Activated T-cell treated with anti-CD3 and anti-CD28 coated beads, Interleukin-2, amount 50 U/mL, for 24 hours (primary cell): ENCODE results near the gene NME8.

Experiments
- DNase-seq: peaks from one replicate; pipeline ENCODE4 v3.0.0-alpha.2; 2020
- H3K27ac Mint-ChIP-seq: 2 replicates; pipeline ENCODE4 v1.8.0; 2020; ENCODE audit warnings: mild to moderate bottlenecking, mixed read lengths
- H3K27me3 Mint-ChIP-seq: 2 replicates; pipeline ENCODE4 v1.8.0; 2020; ENCODE audit warnings: mixed read lengths
- H3K36me3 Mint-ChIP-seq: 2 replicates; pipeline ENCODE4 v1.8.0; 2020; ENCODE audit warnings: low read depth, mixed read lengths
- H3K4me1 Mint-ChIP-seq: 2 replicates; pipeline ENCODE4 v1.8.0; 2020; ENCODE audit warnings: low read depth, mixed read lengths
- H3K4me3 Mint-ChIP-seq: 2 replicates; pipeline ENCODE4 v1.8.0; 2020; ENCODE audit warnings: mild to moderate bottlenecking, moderate library complexity, mixed read lengths
- H3K9me3 Mint-ChIP-seq: 2 replicates; pipeline ENCODE4 v1.8.0; 2020; ENCODE audit warnings: mixed read lengths

NME8 gene

GRCh38 chr7:37916673-37917660, 68.6 kb downstream of the NME8 start, which contains the start of gene SFRP4:
SFRP4 (minus strand) TSS chr7:37916817; CDS start chr7:37916537, 280 bp downstream.
- no peaks in the 10 kb centered on the region for H3K36me3 Mint-ChIP-seq
- peaks cover 80% of the 10 kb centered on the region for H3K27me3 Mint-ChIP-seq
- H3K4me3 Mint-ChIP-seq = peak within 1 kb of the TSS; percentile 30
- peaks cover 21% of the 10 kb centered on the region for H3K4me1 Mint-ChIP-seq
- H3K9me3 Mint-ChIP-seq = no peaks in the 10 kb centered on the region
- DNase-seq = peak; percentile 30
- H3K27ac Mint-ChIP-seq = no peak within 1 kb of the TSS

DNA sequence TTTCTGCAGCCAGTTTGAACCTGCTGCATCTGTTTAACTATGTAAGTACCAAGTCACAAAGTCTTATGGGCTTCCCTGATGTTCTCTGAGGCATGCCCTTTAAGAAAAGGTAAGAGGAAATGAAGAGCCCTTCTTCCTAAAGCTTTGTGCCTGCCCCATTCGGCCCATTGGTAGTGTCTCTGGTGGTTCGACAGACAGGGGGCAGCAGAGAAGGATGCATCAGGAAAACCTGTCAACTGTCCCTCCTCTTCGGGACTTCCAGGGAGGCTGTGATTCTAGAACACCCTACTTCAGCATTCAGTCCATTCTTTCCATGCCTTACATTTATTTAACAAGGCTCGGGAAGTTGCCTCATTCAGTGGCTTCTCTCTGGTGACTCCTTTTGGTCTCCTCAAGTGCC, 70.1 kb downstream of the NME8 start:
- Mint-ChIP-seq H3K4me3 (no peak overlapping the region), H3K9me3 (no peaks in the 10 kb centered on the region), H3K36me3 (no peaks in the 10 kb centered on the region), H3K4me1 (peaks cover 22% of the 10 kb centered on the region), H3K27ac (no peak overlapping the region), H3K27me3 (peaks cover 84% of the 10 kb centered on the region)
- no peak for DNase-seq

DNA sequence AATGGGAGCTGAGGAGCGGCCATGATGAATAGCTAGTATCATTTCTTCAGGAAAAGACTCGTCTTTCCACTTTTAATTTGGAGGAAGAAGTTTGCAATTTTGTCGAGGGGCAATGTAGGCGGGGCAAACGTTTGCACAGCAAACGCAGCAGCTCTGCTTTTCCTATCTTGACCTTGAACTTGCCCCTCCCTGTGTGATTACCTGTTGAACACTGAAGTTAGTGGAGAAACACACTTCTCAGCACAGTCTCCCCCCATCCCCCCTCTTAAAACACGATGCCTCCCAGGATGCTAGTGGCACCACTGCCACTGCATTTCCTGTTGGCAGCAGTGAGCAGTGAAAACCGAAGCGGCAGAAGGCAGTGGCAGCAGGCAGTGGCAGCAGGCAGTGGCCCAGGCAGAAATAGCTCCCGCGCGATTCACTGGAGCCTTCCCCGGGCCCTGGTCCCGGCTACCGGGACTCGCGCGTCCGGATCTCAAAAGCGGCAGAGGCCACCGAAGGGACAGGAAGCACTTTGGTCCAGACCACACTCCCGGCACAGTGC, 72.0 kb downstream of the NME8 start, which contains the start of gene EPDR1:
TSS of gene EPDR1 (plus strand) at position 336 of the 544 bp plus-strand sequence. CDS start 300 bp downstream, outside the sequence.
- Mint-ChIP-seq H3K4me3 (peak within 1 kb of the TSS; percentile 76), H3K9me3 (no peaks in the 10 kb centered on the region), H3K27ac (no peak within 1 kb of the TSS), H3K4me1 (peaks cover 22% of the 10 kb centered on the region), H3K36me3 (no peaks in the 10 kb centered on the region), H3K27me3 (peaks cover 79% of the 10 kb centered on the region)
- peak; percentile 55 for DNase-seq

GRCh38 chr7:37920849-37921805, 72.7 kb downstream of the NME8 start:
- Mint-ChIP-seq H3K4me1 (peaks cover 18% of the 10 kb centered on the region), H3K9me3 (peaks cover under 1% of the 10 kb centered on the region), H3K36me3 (no peaks in the 10 kb centered on the region), H3K27ac (no peak overlapping the region), H3K4me3 (peak overlapping the region; percentile 76), H3K27me3 (peaks cover 72% of the 10 kb centered on the region)
- peak; percentile 41 for DNase-seq

- Mint-ChIP-seq H3K27me3 (peaks cover 66% of the 10 kb centered on the region), H3K4me1 (peaks cover 15% of the 10 kb centered on the region), H3K9me3 (peaks cover 2% of the 10 kb centered on the region), H3K27ac (no peak overlapping the region), H3K36me3 (no peaks in the 10 kb centered on the region), H3K4me3 (peak overlapping the region; percentile 9)
- DNase-seq = no peak
Observed at GRCh38 chr7:37921876-37922275, 73.5 kb downstream of the NME8 start.

DNA sequence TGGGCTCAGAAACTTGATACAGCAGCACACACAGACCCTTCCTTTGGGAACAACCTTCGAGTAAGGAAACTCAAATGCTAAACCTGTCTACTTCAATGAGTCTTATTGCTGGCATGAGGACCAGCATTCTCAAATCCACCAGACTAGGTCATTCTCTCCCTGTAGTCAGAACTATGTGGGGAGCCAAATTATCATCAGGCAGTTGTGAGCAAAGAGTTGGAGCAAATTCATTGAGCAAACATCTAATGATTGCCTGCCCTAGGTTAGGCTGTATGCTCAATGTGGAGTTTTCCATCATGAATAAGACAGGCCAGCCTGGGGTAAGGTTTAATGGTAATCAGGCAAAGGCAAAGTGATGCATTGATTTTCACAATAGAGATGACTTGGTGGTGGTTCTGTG, 75.6 kb downstream of the NME8 start:
- Mint-ChIP-seq H3K36me3 (no peaks in the 10 kb centered on the region), H3K4me3 (no peak overlapping the region), H3K4me1 (peaks cover 10% of the 10 kb centered on the region), H3K9me3 (peaks cover 2% of the 10 kb centered on the region), H3K27me3 (peaks cover 47% of the 10 kb centered on the region), H3K27ac (no peak overlapping the region)
- no peak for DNase-seq

GRCh38 chr7:37924491-37925041, 76.2 kb downstream of the NME8 start:
- Mint-ChIP-seq H3K27me3 (peaks cover 41% of the 10 kb centered on the region), H3K4me1 (peaks cover 10% of the 10 kb centered on the region), H3K36me3 (no peaks in the 10 kb centered on the region), H3K9me3 (peaks cover 2% of the 10 kb centered on the region), H3K4me3 (no peak overlapping the region), H3K27ac (no peak overlapping the region)
- no peak for DNase-seq

- H3K36me3 Mint-ChIP-seq = no peaks in the 10 kb centered on the region
- peaks cover 6% of the 10 kb centered on the region for H3K4me1 Mint-ChIP-seq
- peaks cover 30% of the 10 kb centered on the region for H3K27me3 Mint-ChIP-seq
- H3K4me3 Mint-ChIP-seq = no peak overlapping the region
- no peak overlapping the region for H3K27ac Mint-ChIP-seq
- peaks cover 2% of the 10 kb centered on the region for H3K9me3 Mint-ChIP-seq
- no peak for DNase-seq
Observed at GRCh38 chr7:37925620-37926019, 77.2 kb downstream of the NME8 start.

GRCh38 chr7:37927773-37928444, 79.5 kb downstream of the NME8 start:
- Mint-ChIP-seq H3K27ac (no peak overlapping the region), H3K4me3 (no peak overlapping the region), H3K27me3 (peaks cover 16% of the 10 kb centered on the region), H3K36me3 (no peaks in the 10 kb centered on the region), H3K9me3 (peaks cover 2% of the 10 kb centered on the region), H3K4me1 (no peaks in the 10 kb centered on the region)
- no peak for DNase-seq

DNA sequence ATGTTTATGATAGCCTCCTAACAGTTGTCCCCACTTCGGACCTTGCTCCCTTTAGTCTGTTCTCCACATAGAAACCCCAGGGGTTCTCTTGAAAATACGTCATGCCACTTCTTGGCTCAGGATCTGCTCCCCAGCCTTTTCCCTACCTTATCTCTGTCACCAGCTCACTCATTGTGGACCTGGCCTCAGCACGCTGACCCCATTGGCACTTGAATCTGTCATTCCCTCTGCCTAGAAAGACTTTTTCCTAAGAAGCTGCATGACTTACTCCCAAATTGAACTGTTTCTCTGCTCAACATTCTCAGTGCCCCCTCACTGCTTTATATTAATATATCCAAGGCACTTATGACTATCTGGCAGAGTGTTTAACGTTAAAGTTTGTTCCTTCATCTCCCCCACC, 80.5 kb downstream of the NME8 start:
- no peaks in the 10 kb centered on the region for H3K36me3 Mint-ChIP-seq
- H3K4me3 Mint-ChIP-seq = no peak overlapping the region
- H3K4me1 Mint-ChIP-seq = no peaks in the 10 kb centered on the region
- peaks cover 2% of the 10 kb centered on the region for H3K9me3 Mint-ChIP-seq
- peaks cover 9% of the 10 kb centered on the region for H3K27me3 Mint-ChIP-seq
- no peak for DNase-seq
- no peak overlapping the region for H3K27ac Mint-ChIP-seq

GRCh38 chr7:37930226-37930948, 82.0 kb downstream of the NME8 start:
- no peaks in the 10 kb centered on the region for H3K36me3 Mint-ChIP-seq
- no peak overlapping the region for H3K27ac Mint-ChIP-seq

DNA sequence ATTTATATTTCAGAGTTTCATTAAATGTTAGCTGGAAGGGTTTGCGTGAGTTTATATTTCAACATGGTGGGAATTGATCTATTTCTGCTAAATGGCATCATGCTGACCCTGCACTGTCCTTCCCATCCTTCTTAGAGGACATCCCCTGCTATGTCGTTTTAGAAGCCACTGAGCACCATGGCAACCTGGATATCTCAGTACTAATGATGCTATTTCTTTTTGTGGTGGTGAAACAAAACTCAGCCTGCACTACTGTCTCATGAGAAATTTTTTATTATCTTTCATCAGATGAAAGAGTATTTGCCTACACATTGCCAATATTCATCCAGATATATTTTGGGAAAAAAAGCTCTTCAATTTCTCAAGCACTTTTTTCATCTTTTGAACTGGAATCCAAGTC, 84.1 kb downstream of the NME8 start:
- Mint-ChIP-seq H3K36me3 (no peaks in the 10 kb centered on the region), H3K27me3 (no peaks in the 10 kb centered on the region), H3K4me3 (no peak overlapping the region), H3K4me1 (no peaks in the 10 kb centered on the region), H3K27ac (no peak overlapping the region), H3K9me3 (peaks cover 5% of the 10 kb centered on the region)
- no peak for DNase-seq

More at GRCh38 chr7:37930226-37930948, 82.0 kb downstream of the NME8 start:
- H3K27me3 Mint-ChIP-seq = no peaks in the 10 kb centered on the region
- no peak overlapping the region for H3K4me3 Mint-ChIP-seq
- no peak for DNase-seq
- no peaks in the 10 kb centered on the region for H3K4me1 Mint-ChIP-seq
- H3K9me3 Mint-ChIP-seq = peaks cover 2% of the 10 kb centered on the region

DNA sequence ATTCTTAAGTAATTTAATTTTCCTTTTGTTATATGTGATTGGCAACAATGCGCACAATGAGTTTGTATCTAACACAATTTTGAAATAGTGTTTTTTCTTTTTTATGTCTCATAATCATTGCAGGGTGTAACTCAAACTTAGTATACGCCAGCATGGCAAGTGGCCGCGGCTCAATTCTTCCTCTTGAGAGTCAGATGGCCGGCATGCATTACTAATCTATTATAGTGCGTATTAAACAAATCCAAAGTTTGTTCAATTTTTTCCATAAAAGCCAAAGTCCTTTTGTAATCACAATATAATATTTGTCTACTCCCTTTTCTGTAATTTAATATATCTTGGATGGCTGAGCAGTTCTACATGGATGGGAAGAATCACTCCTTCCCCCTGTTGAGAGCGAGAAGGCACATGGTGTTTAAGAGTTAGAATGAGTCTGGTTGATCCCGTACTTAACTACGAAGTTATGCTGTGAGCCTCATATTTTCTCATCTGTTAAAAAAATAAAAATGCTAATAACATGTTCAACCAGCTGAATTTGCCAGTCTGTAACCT, 84.7 kb downstream of the NME8 start:
- no peak for DNase-seq
- Mint-ChIP-seq H3K36me3 (no peaks in the 10 kb centered on the region), H3K4me3 (no peak overlapping the region), H3K9me3 (peaks cover 5% of the 10 kb centered on the region), H3K27ac (no peak overlapping the region), H3K4me1 (no peaks in the 10 kb centered on the region), H3K27me3 (no peaks in the 10 kb centered on the region)
